ENCODE results near the gene NOTUM. TPM values are rescaled to one million over a fixed set of nuclear protein-coding genes. Genes with fewer than 3 reads are reported as not detected.

The NOTUM gene
- total RNA-seq, 1 experiment from 2014 or later: not detected

DNA sequence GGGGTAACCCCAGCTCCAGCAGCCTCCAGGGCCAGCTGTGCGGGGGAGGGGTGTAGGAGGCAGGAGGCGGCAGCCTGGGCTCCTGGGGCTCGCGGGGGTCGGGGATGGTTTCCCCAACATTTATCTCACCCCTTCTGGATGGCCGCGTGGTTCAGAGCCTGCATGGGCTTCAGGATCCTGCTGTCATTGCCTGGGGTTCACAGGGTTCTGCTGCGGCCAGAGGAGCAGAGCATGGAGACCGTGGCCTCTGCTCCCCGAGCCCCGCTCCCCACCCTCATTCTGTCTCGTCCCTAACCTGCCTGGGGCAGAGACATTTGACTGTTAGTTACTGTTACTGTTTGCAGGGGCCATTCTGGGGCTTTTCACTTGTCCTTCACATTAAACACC is 18.8 kb downstream of the NOTUM start:
- Histone ChIP-seq H3K27me3 (ENCODE audit: insufficient read depth, low read depth) (no peaks in the 10 kb centered on the region), H3K79me2 (ENCODE audit: low read depth) (no peaks in the 10 kb centered on the region), H3F3A (ENCODE audit: insufficient read depth, low read depth) (no peaks in the 10 kb centered on the region), H3K4me3 (no peak overlapping the region), H4K20me1 (ENCODE audit: insufficient read depth) (no peaks in the 10 kb centered on the region), H3K9me3 (ENCODE audit: insufficient read depth, low read depth) (no peaks in the 10 kb centered on the region), H3K36me3 (ENCODE audit: low read depth) (no peaks in the 10 kb centered on the region), H2AFZ (no peak overlapping the region), H3K4me2 (no peak overlapping the region), H3K9me2 (ENCODE audit: insufficient read depth) (no peaks in the 10 kb centered on the region), H3K4me1 (replicated peaks; ENCODE audit: insufficient read depth) (no peaks in the 10 kb centered on the region), H3K27ac (no peak overlapping the region)
- BruUV-seq (replicated peaks): no TSS peak
- POLR2A ChIA-PET (ENCODE audit: unreplicated experiment): interaction anchor here (0.6 kb wide), 1 partner anchor 249 kb away, joined by 3 read pairs; no protein-coding TSS in a partner anchor
- TF ChIP-seq EZH2 (IDR thresholded peaks at IDR 0.05; ENCODE audit: low read depth): no peak
- TF ChIP-seq, protein P1, sequence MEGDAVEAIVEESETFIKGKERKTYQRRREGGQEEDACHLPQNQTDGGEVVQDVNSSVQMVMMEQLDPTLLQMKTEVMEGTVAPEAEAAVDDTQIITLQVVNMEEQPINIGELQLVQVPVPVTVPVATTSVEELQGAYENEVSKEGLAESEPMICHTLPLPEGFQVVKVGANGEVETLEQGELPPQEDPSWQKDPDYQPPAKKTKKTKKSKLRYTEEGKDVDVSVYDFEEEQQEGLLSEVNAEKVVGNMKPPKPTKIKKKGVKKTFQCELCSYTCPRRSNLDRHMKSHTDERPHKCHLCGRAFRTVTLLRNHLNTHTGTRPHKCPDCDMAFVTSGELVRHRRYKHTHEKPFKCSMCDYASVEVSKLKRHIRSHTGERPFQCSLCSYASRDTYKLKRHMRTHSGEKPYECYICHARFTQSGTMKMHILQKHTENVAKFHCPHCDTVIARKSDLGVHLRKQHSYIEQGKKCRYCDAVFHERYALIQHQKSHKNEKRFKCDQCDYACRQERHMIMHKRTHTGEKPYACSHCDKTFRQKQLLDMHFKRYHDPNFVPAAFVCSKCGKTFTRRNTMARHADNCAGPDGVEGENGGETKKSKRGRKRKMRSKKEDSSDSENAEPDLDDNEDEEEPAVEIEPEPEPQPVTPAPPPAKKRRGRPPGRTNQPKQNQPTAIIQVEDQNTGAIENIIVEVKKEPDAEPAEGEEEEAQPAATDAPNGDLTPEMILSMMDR (conservative IDR thresholded peaks at IDR 0.05): no peak
- CTCF ChIA-PET: no interaction called here
- no peak for DNase-seq
- intact Hi-C loops (cut with micrococcal nuclease; ENCODE audit: unreplicated experiment): no loop called here

DNA sequence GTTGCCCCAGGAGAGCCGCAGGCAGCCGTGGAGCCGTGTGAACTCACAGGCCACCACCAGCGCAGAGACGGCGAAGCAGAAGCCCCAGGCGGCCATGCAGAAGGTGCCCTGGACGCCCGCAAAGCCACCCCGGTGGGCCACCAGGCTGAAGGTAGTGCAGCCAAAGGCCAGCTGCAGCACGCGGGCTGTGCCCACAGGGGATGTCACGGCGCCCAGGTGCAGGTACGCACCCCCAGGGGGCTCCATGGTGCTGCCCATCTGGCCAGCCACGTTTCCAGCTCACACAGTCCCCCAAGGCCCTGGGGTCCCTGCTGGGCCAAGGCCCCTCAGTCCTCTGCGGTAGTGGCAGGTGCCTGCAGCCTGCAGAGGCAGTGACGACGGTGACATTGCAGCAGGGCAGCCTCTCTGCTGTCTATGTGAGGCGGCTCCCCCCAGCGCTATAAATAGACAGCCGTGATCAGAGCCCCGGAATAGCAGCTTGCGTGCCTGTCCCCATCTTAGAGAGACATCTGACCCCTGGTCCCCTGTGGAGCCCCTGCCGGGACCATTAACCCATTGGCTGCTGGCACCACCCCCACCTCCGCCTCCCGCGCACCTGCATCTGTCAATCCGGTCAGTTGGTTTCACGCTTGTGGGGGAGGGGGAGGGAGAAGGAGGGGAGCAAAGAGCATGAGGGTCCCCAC is 19.4 kb downstream of the NOTUM start:
- H3K4me1 ChIP-seq (replicated peaks; ENCODE audit: insufficient read depth): no peaks in the 10 kb centered on the region
- H3F3A ChIP-seq (ENCODE audit: insufficient read depth, low read depth): no peaks in the 10 kb centered on the region
- H2AFZ ChIP-seq: no peak overlapping the region
- no peaks in the 10 kb centered on the region for H4K20me1 ChIP-seq (ENCODE audit: insufficient read depth)
- TF ChIP-seq, protein P1 (conservative IDR thresholded peaks at IDR 0.05): no peak
- no peak for TF ChIP-seq EZH2 (IDR thresholded peaks at IDR 0.05; ENCODE audit: low read depth)
- ChIA-PET CTCF (no interaction called here), POLR2A (ENCODE audit: unreplicated experiment) (no interaction called here)
- no peak for DNase-seq
- H3K4me2 ChIP-seq: no peak overlapping the region
- no peaks in the 10 kb centered on the region for H3K9me2 ChIP-seq (ENCODE audit: insufficient read depth)
- no peaks in the 10 kb centered on the region for H3K36me3 ChIP-seq (ENCODE audit: low read depth)
- H3K9me3 ChIP-seq (ENCODE audit: insufficient read depth, low read depth): no peaks in the 10 kb centered on the region
- H3K79me2 ChIP-seq (ENCODE audit: low read depth): no peaks in the 10 kb centered on the region
- no peak overlapping the region for H3K27ac ChIP-seq
- intact Hi-C loops (cut with micrococcal nuclease; ENCODE audit: unreplicated experiment): no loop called here
- BruUV-seq (replicated peaks): no TSS peak
- H3K4me3 ChIP-seq: no peak overlapping the region
- H3K27me3 ChIP-seq (ENCODE audit: insufficient read depth, low read depth): no peaks in the 10 kb centered on the region

DNA sequence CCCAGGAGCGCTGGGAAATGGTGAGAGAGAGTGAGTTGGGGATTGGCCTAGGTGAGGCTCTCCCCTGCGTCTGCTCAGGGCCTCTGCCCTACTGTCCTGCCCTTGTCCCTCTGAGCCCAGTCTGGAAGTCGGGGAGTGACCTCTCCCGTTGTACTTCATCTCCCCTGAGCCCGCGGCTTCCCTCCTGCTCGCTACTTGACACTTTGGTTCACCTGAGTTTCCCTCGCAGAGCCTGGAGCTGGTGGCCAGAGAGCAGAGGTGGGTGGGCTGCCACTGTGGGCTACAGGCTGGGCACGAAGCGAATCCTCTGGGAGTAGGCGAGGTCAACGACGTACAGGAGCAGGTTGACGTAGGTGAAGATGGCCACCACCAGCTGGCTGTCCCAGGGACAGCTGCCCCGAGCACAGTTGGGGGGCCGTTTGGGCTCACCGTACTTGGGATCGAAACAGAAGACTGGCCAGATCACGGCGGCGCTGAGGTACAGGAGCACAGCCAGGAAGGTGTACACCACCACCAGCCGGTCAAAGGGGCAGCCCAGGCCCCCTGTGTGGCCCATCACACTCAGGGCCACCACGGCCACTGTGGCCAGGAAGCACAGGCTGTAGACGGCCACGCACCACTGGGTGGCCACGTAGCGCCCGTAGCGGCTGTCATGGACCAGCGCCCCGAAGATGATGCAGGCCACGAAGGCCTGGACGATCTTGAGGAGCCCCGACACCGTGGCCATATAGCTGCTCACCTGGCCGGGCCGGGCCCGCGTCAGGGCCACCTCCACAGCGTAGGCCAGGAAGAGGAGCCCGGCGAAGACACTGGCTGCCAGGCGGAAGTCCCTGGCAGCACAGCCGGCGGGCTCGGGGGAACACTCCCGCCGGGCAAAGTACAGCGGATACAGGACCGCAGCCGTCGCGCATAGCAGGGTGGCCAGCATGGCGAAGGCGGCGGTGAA is 20.2 kb downstream of the NOTUM start:
- Histone ChIP-seq H3K27ac (no peak overlapping the region), H3K27me3 (ENCODE audit: insufficient read depth, low read depth) (no peaks in the 10 kb centered on the region), H3K79me2 (ENCODE audit: low read depth) (no peaks in the 10 kb centered on the region), H3F3A (ENCODE audit: insufficient read depth, low read depth) (no peaks in the 10 kb centered on the region), H2AFZ (no peak overlapping the region), H3K4me3 (no peak overlapping the region), H4K20me1 (ENCODE audit: insufficient read depth) (no peaks in the 10 kb centered on the region), H3K4me1 (replicated peaks; ENCODE audit: insufficient read depth) (no peaks in the 10 kb centered on the region), H3K9me3 (ENCODE audit: insufficient read depth, low read depth) (no peaks in the 10 kb centered on the region), H3K9me2 (ENCODE audit: insufficient read depth) (no peaks in the 10 kb centered on the region), H3K36me3 (ENCODE audit: low read depth) (no peaks in the 10 kb centered on the region), H3K4me2 (no peak overlapping the region)
- no TSS peak for BruUV-seq (replicated peaks)
- intact Hi-C loops (cut with micrococcal nuclease; ENCODE audit: unreplicated experiment): no loop called here
- no peak for DNase-seq
- ChIA-PET POLR2A (ENCODE audit: unreplicated experiment) (no interaction called here), CTCF (interaction anchor here (0.9 kb wide), 1 partner anchor 13 kb away, joined by 3 read pairs; the partner anchor contains the start of gene MAFG)
- TF ChIP-seq, protein P1 (conservative IDR thresholded peaks at IDR 0.05): no peak
- no peak for TF ChIP-seq EZH2 (IDR thresholded peaks at IDR 0.05; ENCODE audit: low read depth)

All from PC-9 (cell line).